Cardiac muscle cell (in vitro differentiated cells and primary cell): Measurements from ENCODE around the gene RIPK3. TPM values are rescaled to one million over a fixed set of nuclear protein-coding genes. Genes with fewer than 3 reads are reported as not detected.

Source experiments
- DNase-seq, 2 donors: peaks; one replicate each; pipeline versions ENCODE4 v3.0.0 to v3.0.0-alpha.2; 2010 to 2017; ENCODE audit warnings: low read depth in 1 of 2, low spot score in 1 of 2
- H3K27ac ChIP-seq: fragments of 200-600 bp; sonication (generic); 2 replicates; pipeline ENCODE4 v1.5.1; 2016
- H3K27me3 ChIP-seq: fragments of 200-600 bp; sonication (generic); 2 replicates; pipeline ENCODE4 v1.6.0; 2016; ENCODE audit warnings: control low read depth
- H3K36me3 ChIP-seq: fragments of 200-600 bp; sonication (generic); 2 replicates; pipeline ENCODE4 v1.5.1; 2016; ENCODE audit warnings: control low read depth
- H3K4me1 ChIP-seq: fragments of 200-600 bp; sonication (generic); 2 replicates; pipeline ENCODE4 v1.8.1; 2017; ENCODE audit warnings: low read depth, mild to moderate bottlenecking, mixed run types
- H3K4me3 ChIP-seq: fragments of 200-600 bp; sonication (generic); 2 replicates; pipeline ENCODE4 v1.5.1; 2016; ENCODE audit warnings: mild to moderate bottlenecking
- H3K9me3 ChIP-seq: fragments of 200-600 bp; sonication (generic); 2 replicates; pipeline ENCODE4 v1.5.1; 2017; ENCODE audit warnings: low read depth, mild to moderate bottlenecking, control low read depth
- CTCF ChIP-seq: IDR thresholded peaks from 2 replicates; pipeline ENCODE4 v1.5.1; 2012; ENCODE audit warnings: low read depth, mild to moderate bottlenecking, low read length
- polyA plus RNA-seq: library from polyadenylated mRNA; unstranded; fragments of >200 nt; fragmentation: Nextera tagmentation; extraction: Ambion mirVana; gene quantifications from 2 replicates; pipeline ENCODE4 v1.2.1, GENCODE V29; 2016
- total RNA-seq: library from RNA; depleted of rRNA; stranded (reverse); fragments of >200 nt; gene quantifications from 2 replicates; pipeline ENCODE4 v1.2.3, GENCODE V29; 2016

RIPK3 gene
- total and polyA plus RNA-seq, 2 experiments from 2014 or later = 0.24 TPM; not detected in 1

DNA sequence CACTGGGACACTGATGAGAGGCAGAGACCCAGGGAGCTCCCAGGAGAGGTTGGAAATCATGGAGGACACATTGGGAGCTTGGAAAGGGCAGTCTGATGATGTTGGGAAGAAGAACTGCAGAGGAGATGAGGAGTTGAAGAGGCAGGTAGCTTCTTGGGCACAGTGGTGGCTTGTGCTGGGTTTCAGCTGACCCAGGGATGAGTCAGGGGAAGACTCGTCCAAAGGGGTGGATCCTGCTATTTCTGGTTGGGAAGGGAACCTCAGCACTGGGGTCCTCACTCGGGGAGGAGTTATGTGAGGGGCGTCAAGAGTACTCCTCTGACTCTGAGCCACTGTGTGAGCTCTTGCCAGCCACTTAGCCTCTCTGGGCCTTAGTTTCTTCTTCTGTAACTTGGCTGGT lies 16.4 kb downstream of the RIPK3 start:
- Histone ChIP-seq H3K36me3 (no peaks in the 10 kb centered on the region), H3K9me3 (no peaks in the 10 kb centered on the region), H3K4me3 (no peak overlapping the region), H3K27ac (no peak overlapping the region), H3K4me1 (peaks cover 7% of the 10 kb centered on the region), H3K27me3 (no peaks in the 10 kb centered on the region)
- TF ChIP-seq CTCF = no peak
- no peak for DNase-seq

- Histone ChIP-seq H3K36me3 (no peaks in the 10 kb centered on the region), H3K4me1 (peaks cover 7% of the 10 kb centered on the region)
- TF ChIP-seq CTCF = no peak
Observed at GRCh38 chr14:24322672-24323071, 17.1 kb downstream of the RIPK3 start.

GRCh38 chr14:24321212-24321975 lies 18.4 kb downstream of the RIPK3 start:
- DNase-seq = peak in 1 of 2 donors; percentile 44

More at GRCh38 chr14:24322672-24323071, 17.1 kb downstream of the RIPK3 start:
- Histone ChIP-seq H3K4me3 (no peak overlapping the region), H3K27me3 (no peaks in the 10 kb centered on the region), H3K9me3 (no peaks in the 10 kb centered on the region), H3K27ac (no peak overlapping the region)
- DNase-seq = no peak

GRCh38 chr14:24317141-24317928 lies 22.5 kb downstream of the RIPK3 start:
- no peak for TF ChIP-seq CTCF
- no peaks in the 10 kb centered on the region for H3K9me3 ChIP-seq
- peaks cover 7% of the 10 kb centered on the region for H3K4me1 ChIP-seq
- no peaks in the 10 kb centered on the region for H3K27me3 ChIP-seq
- no peak overlapping the region for H3K27ac ChIP-seq
- H3K4me3 ChIP-seq = no peak overlapping the region
- H3K36me3 ChIP-seq = no peaks in the 10 kb centered on the region
- peak in 1 of 2 donors; percentile 25 for DNase-seq

More at GRCh38 chr14:24321212-24321975, 18.4 kb downstream of the RIPK3 start:
- TF ChIP-seq CTCF = no peak
- no peak overlapping the region for H3K27ac ChIP-seq
- peaks cover 7% of the 10 kb centered on the region for H3K4me1 ChIP-seq
- no peaks in the 10 kb centered on the region for H3K27me3 ChIP-seq
- H3K9me3 ChIP-seq = no peaks in the 10 kb centered on the region
- H3K4me3 ChIP-seq = no peak overlapping the region
- no peaks in the 10 kb centered on the region for H3K36me3 ChIP-seq

DNA sequence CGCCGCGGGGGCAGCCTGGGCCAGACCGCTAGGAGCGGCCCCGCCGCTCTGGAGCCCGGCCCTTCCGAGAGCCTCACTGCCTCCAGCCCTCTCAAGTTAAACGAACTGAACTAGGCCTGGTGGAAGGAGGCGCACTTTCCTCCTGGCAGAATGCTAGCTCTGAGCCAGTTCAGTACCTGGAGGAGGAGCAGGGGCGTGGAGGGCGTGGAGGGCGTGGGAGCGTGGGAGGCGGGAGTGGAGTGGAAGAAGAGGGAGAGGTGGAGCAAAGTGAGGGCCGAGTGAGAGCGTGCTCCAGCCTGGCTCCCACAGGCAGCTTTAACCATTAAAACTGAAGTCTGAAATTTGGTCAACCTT lies 23.2 kb downstream of the RIPK3 start:
- Histone ChIP-seq H3K27me3 (no peaks in the 10 kb centered on the region), H3K9me3 (no peaks in the 10 kb centered on the region)
- TF ChIP-seq CTCF = no peak

More for the DNA sequence above, 23.2 kb downstream of the RIPK3 start:
- Histone ChIP-seq H3K4me3 (no peak overlapping the region), H3K4me1 (peaks cover 2% of the 10 kb centered on the region), H3K36me3 (no peaks in the 10 kb centered on the region), H3K27ac (no peak overlapping the region)
- no peak for DNase-seq
